GM21786 (cell line): Measurements from ENCODE around the gene STARD13.

Source experiments
- ATAC-seq: cut with Tn5 transposase; IDR thresholded peaks from one replicate; pipeline ENCODE4 v1.9.1; 2021; ENCODE audit not compliant: unreplicated experiment

The STARD13 gene

GRCh38 chr13:33153421-33154404, 131.8 kb downstream of the STARD13 start:
- ATAC-seq = no peak

GRCh38 chr13:33152389-33152788, 133.2 kb downstream of the STARD13 start:
- no peak for ATAC-seq

GRCh38 chr13:33150662-33151061, 134.9 kb downstream of the STARD13 start:
- ATAC-seq = no peak

- no peak for ATAC-seq
Observed at GRCh38 chr13:33150126-33150525, 135.4 kb downstream of the STARD13 start.

GRCh38 chr13:33147832-33148231, 137.7 kb downstream of the STARD13 start:
- ATAC-seq = no peak

GRCh38 chr13:33146843-33147611, 138.5 kb downstream of the STARD13 start:
- ATAC-seq = peak; percentile 92

- ATAC-seq = no peak
Observed at GRCh38 chr13:33145667-33146066, 139.9 kb downstream of the STARD13 start.

GRCh38 chr13:33144358-33144784, 141.2 kb downstream of the STARD13 start:
- ATAC-seq = no peak

- no peak for ATAC-seq
Observed at GRCh38 chr13:33139780-33140535, 145.6 kb downstream of the STARD13 start.

- no peak for ATAC-seq
Observed at GRCh38 chr13:33139184-33139583, 146.4 kb downstream of the STARD13 start.

- no peak for ATAC-seq
Observed at GRCh38 chr13:33138441-33138840, 147.1 kb downstream of the STARD13 start.

GRCh38 chr13:33137721-33138120, 147.8 kb downstream of the STARD13 start:
- no peak for ATAC-seq

- no peak for ATAC-seq
Observed at GRCh38 chr13:33135097-33135496, 150.5 kb downstream of the STARD13 start.

GRCh38 chr13:33134213-33134612, 151.3 kb downstream of the STARD13 start:
- no peak for ATAC-seq

GRCh38 chr13:33132644-33133440, 152.7 kb downstream of the STARD13 start:
- no peak for ATAC-seq

- ATAC-seq = no peak
Observed at GRCh38 chr13:33129886-33130285, 155.7 kb downstream of the STARD13 start.

GRCh38 chr13:33129094-33129832, 156.3 kb downstream of the STARD13 start:
- no peak for ATAC-seq

- no peak for ATAC-seq
Observed at GRCh38 chr13:33128134-33128533, 157.4 kb downstream of the STARD13 start.

- ATAC-seq = no peak
Observed at GRCh38 chr13:33127009-33127551, 158.5 kb downstream of the STARD13 start.
